Activated CD8-positive, alpha-beta memory T cell treated with anti-CD3 and anti-CD28 coated beads, Interleukin-2, amount 10 ng/mL, durations not matched to agents 7 days and 5 days (primary cell): Measurements from ENCODE around the gene CD300LB. TPM values are rescaled to one million over a fixed set of nuclear protein-coding genes. Genes with fewer than 3 reads are reported as not detected.
A peak's percentile ranks its signal among the peaks of the same experiment; 100 is the strongest.
"Not testable (repeated sequence)": the region's sequence is repeated elsewhere in the genome, so short reads cannot be mapped to it uniquely, and the experiment has no call there.

Source experiments
- ATAC-seq: fragments of 150-1000 bp; cut with Tn5 transposase; one replicate; pipeline ENCODE4 v1.10.0; 2021; ENCODE audit warnings: moderate library complexity
- CTCF ChIA-PET: fragments of 350-600 bp; sonication (Branson Sonifier 250); formaldehyde crosslinking; loops from one replicate; lab custom pipeline; 2021; ENCODE audit warnings: antibody characterized with exemption; lab: Charles Lee
- DNase-seq: peaks from one replicate; pipeline ENCODE4 v3.0.0-alpha.2; 2020
- H3K27ac Mint-ChIP-seq: one replicate; pipeline ENCODE4 v1.8.0; 2021; ENCODE audit warnings: mild to moderate bottlenecking, mixed read lengths
- H3K27me3 Mint-ChIP-seq: one replicate; pipeline ENCODE4 v1.8.0; 2021; ENCODE audit warnings: mixed read lengths
- H3K36me3 Mint-ChIP-seq: one replicate; pipeline ENCODE4 v1.8.0; 2021; ENCODE audit warnings: mild to moderate bottlenecking, mixed read lengths
- H3K4me1 Mint-ChIP-seq: one replicate; pipeline ENCODE4 v1.8.0; 2021; ENCODE audit warnings: mixed read lengths
- H3K4me3 Mint-ChIP-seq: one replicate; pipeline ENCODE4 v1.8.0; 2021; ENCODE audit warnings: mild to moderate bottlenecking, moderate library complexity, mixed read lengths
- H3K9me3 Mint-ChIP-seq: one replicate; pipeline ENCODE4 v1.8.0; 2022; ENCODE audit warnings: low read depth, mixed read lengths
- total RNA-seq, 2 experiments: library from RNA; stranded (reverse); gene quantifications; one replicate each; pipeline ENCODE4 v1.2.3, GENCODE V29; 2021

Gene CD300LB
- total RNA-seq, 2 experiments from 2014 or later = not detected

GRCh38 chr17:74565126-74565525 is 33.9 kb upstream of the CD300LB start:
- Mint-ChIP-seq H3K4me1 (peaks cover 10% of the 10 kb centered on the region), H3K9me3 (peaks cover 3% of the 10 kb centered on the region), H3K27ac (no peak overlapping the region), H3K36me3 (no peaks in the 10 kb centered on the region), H3K4me3 (no peak overlapping the region), H3K27me3 (peaks cover 37% of the 10 kb centered on the region)
- CTCF ChIA-PET = interaction anchor here (0.7 to 3.5 kb wide), 8 partner anchors 8 to 171 kb away, joined by 3 to 22 read pairs (median 4); no protein-coding TSS in a partner anchor
- ATAC-seq (no peak), DNase-seq (no peak)

GRCh38 chr17:74563358-74563757 is 32.1 kb upstream of the CD300LB start:
- no peak overlapping the region for H3K4me3 Mint-ChIP-seq
- no peak for DNase-seq
- H3K27me3 Mint-ChIP-seq = peaks cover 25% of the 10 kb centered on the region
- peaks cover 2% of the 10 kb centered on the region for H3K9me3 Mint-ChIP-seq
- peaks cover 8% of the 10 kb centered on the region for H3K4me1 Mint-ChIP-seq
- no peak for ATAC-seq
- CTCF ChIA-PET = no interaction called here
- H3K27ac Mint-ChIP-seq = no peak overlapping the region
- H3K36me3 Mint-ChIP-seq = no peaks in the 10 kb centered on the region

- no peak for ATAC-seq
- no peaks in the 10 kb centered on the region for H3K9me3 Mint-ChIP-seq
- CTCF ChIA-PET = interaction anchor here (1.3 kb wide), 1 partner anchor 16 kb away, joined by 3 read pairs; the partner anchor contains the start of gene CD300C
- H3K27ac Mint-ChIP-seq = no peak overlapping the region
- H3K27me3 Mint-ChIP-seq = peaks cover 17% of the 10 kb centered on the region
- peaks cover 6% of the 10 kb centered on the region for H3K4me1 Mint-ChIP-seq
- H3K4me3 Mint-ChIP-seq = no peak overlapping the region
- H3K36me3 Mint-ChIP-seq = no peaks in the 10 kb centered on the region
- DNase-seq = no peak
Observed at GRCh38 chr17:74561586-74561985, 30.3 kb upstream of the CD300LB start.

- peaks cover 6% of the 10 kb centered on the region for H3K4me1 Mint-ChIP-seq
- DNase-seq (no peak), ATAC-seq (no peak)
- H3K27me3 Mint-ChIP-seq = peaks cover 12% of the 10 kb centered on the region
- no peaks in the 10 kb centered on the region for H3K36me3 Mint-ChIP-seq
- CTCF ChIA-PET = no interaction called here
- no peak overlapping the region for H3K4me3 Mint-ChIP-seq
- H3K27ac Mint-ChIP-seq = no peak overlapping the region
- no peaks in the 10 kb centered on the region for H3K9me3 Mint-ChIP-seq
Observed at GRCh38 chr17:74558882-74559519, 27.7 kb upstream of the CD300LB start.

- H3K4me1 Mint-ChIP-seq, H3K27ac Mint-ChIP-seq, H3K36me3 Mint-ChIP-seq, ATAC-seq, H3K9me3 Mint-ChIP-seq, DNase-seq, H3K4me3 Mint-ChIP-seq: not testable (repeated sequence)
- CTCF ChIA-PET = interaction anchor here (0.9 to 3.4 kb wide), 2 partner anchors 8 to 23 kb away, joined by 3 to 15 read pairs; no protein-coding TSS in a partner anchor
- H3K27me3 Mint-ChIP-seq = peaks cover 13% of the 10 kb centered on the region
Observed at GRCh38 chr17:74558402-74558801, 27.1 kb upstream of the CD300LB start.

GRCh38 chr17:74555427-74555940 is 24.2 kb upstream of the CD300LB start:
- DNase-seq (no peak), ATAC-seq (no peak)
- Mint-ChIP-seq H3K27ac (no peak overlapping the region), H3K27me3 (peaks cover 11% of the 10 kb centered on the region), H3K36me3 (no peaks in the 10 kb centered on the region), H3K4me3 (no peak overlapping the region), H3K4me1 (peaks cover 6% of the 10 kb centered on the region), H3K9me3 (no peaks in the 10 kb centered on the region)
- CTCF ChIA-PET = interaction anchor here (3.4 kb wide), 1 partner anchor 11 kb away, joined by 15 read pairs; no protein-coding TSS in a partner anchor

GRCh38 chr17:74554909-74555308 is 23.6 kb upstream of the CD300LB start:
- CTCF ChIA-PET = interaction anchor here (1.3 kb wide), 1 partner anchor 45 kb away, joined by 4 read pairs; no protein-coding TSS in a partner anchor
- Mint-ChIP-seq H3K27ac (no peak overlapping the region), H3K4me3 (no peak overlapping the region), H3K27me3 (peaks cover 11% of the 10 kb centered on the region), H3K4me1 (peaks cover 6% of the 10 kb centered on the region), H3K9me3 (no peaks in the 10 kb centered on the region), H3K36me3 (no peaks in the 10 kb centered on the region)
- DNase-seq (no peak), ATAC-seq (no peak)

- peaks cover 12% of the 10 kb centered on the region for H3K27me3 Mint-ChIP-seq
Observed at GRCh38 chr17:74552037-74552436, 20.8 kb upstream of the CD300LB start.

GRCh38 chr17:74550602-74551001 is 19.3 kb upstream of the CD300LB start:
- peaks cover 30% of the 10 kb centered on the region for H3K4me1 Mint-ChIP-seq
- no peak overlapping the region for H3K27ac Mint-ChIP-seq
- no peaks in the 10 kb centered on the region for H3K36me3 Mint-ChIP-seq
- DNase-seq = no peak
- CTCF ChIA-PET = no interaction called here
- ATAC-seq = no peak
- peaks cover 10% of the 10 kb centered on the region for H3K27me3 Mint-ChIP-seq
- no peaks in the 10 kb centered on the region for H3K9me3 Mint-ChIP-seq
- H3K4me3 Mint-ChIP-seq = no peak overlapping the region

More at GRCh38 chr17:74552037-74552436, 20.8 kb upstream of the CD300LB start:
- Mint-ChIP-seq H3K9me3 (no peaks in the 10 kb centered on the region), H3K4me3 (no peak overlapping the region), H3K36me3 (no peaks in the 10 kb centered on the region), H3K27ac (no peak overlapping the region), H3K4me1 (peaks cover 15% of the 10 kb centered on the region)
- CTCF ChIA-PET = interaction anchor here (1.2 kb wide), 1 partner anchor 14 kb away, joined by 5 read pairs; no protein-coding TSS in a partner anchor
- ATAC-seq (no peak), DNase-seq (no peak)

GRCh38 chr17:74549343-74549742 is 18.1 kb upstream of the CD300LB start:
- ATAC-seq (no peak), DNase-seq (no peak)
- Mint-ChIP-seq H3K36me3 (no peaks in the 10 kb centered on the region), H3K27me3 (peaks cover 9% of the 10 kb centered on the region), H3K9me3 (no peaks in the 10 kb centered on the region), H3K4me3 (no peak overlapping the region), H3K4me1 (peaks cover 38% of the 10 kb centered on the region), H3K27ac (no peak overlapping the region)
- CTCF ChIA-PET = interaction anchor here (0.9 kb wide), 1 partner anchor 17 kb away, joined by 4 read pairs; no protein-coding TSS in a partner anchor

GRCh38 chr17:74547736-74548135 is 16.5 kb upstream of the CD300LB start:
- ATAC-seq = peak; percentile 67
- H3K9me3 Mint-ChIP-seq = no peaks in the 10 kb centered on the region
- peak overlapping the region; percentile 84 for H3K27ac Mint-ChIP-seq
- CTCF ChIA-PET = interaction anchor here (1.5 kb wide), 1 partner anchor 168 kb away, joined by 3 read pairs; no protein-coding TSS in a partner anchor
- peak overlapping the region; percentile 6 for H3K4me3 Mint-ChIP-seq
- peak; percentile 82 for DNase-seq
- H3K27me3 Mint-ChIP-seq = peaks cover 4% of the 10 kb centered on the region
- H3K36me3 Mint-ChIP-seq = no peaks in the 10 kb centered on the region
- peaks cover 40% of the 10 kb centered on the region for H3K4me1 Mint-ChIP-seq

- peak overlapping the region; percentile 84 for H3K27ac Mint-ChIP-seq
- H3K27me3 Mint-ChIP-seq = peaks cover 4% of the 10 kb centered on the region
- H3K4me1 Mint-ChIP-seq = peaks cover 40% of the 10 kb centered on the region
- H3K36me3 Mint-ChIP-seq = no peaks in the 10 kb centered on the region
- CTCF ChIA-PET = interaction anchor here (1.5 kb wide), 1 partner anchor 168 kb away, joined by 3 read pairs; no protein-coding TSS in a partner anchor
- ATAC-seq = no peak
- H3K9me3 Mint-ChIP-seq = no peaks in the 10 kb centered on the region
- no peak for DNase-seq
- peak overlapping the region; percentile 6 for H3K4me3 Mint-ChIP-seq
Observed at GRCh38 chr17:74547264-74547663, 16.0 kb upstream of the CD300LB start.

GRCh38 chr17:74546586-74546985 is 15.3 kb upstream of the CD300LB start:
- ATAC-seq = no peak
- peaks cover 4% of the 10 kb centered on the region for H3K27me3 Mint-ChIP-seq
- CTCF ChIA-PET = interaction anchor here (1.0 to 1.6 kb wide), 3 partner anchors 11 to 56 kb away, joined by 3 to 5 read pairs (median 4); no protein-coding TSS in a partner anchor

More at GRCh38 chr17:74546586-74546985, 15.3 kb upstream of the CD300LB start:
- no peak overlapping the region for H3K4me3 Mint-ChIP-seq
- H3K27ac Mint-ChIP-seq = peak overlapping the region; percentile 65
- DNase-seq = no peak
- H3K9me3 Mint-ChIP-seq = no peaks in the 10 kb centered on the region
- peaks cover 40% of the 10 kb centered on the region for H3K4me1 Mint-ChIP-seq
- H3K36me3 Mint-ChIP-seq = no peaks in the 10 kb centered on the region
